ENCODE results near the gene TIMELESS. TPM values are rescaled to one million over a fixed set of nuclear protein-coding genes. Genes with fewer than 3 reads are reported as not detected.

The TIMELESS gene
- total and polyA plus RNA-seq, 9 of the 15 experiments (the other 6 are each of a cell fraction or from before 2014, with no cell fraction given): 11.9 to 59.2 (median 35.8) TPM

- Histone ChIP-seq H3K36me3 (ENCODE audit: control insufficient read depth, insufficient read depth, low read length) (peaks cover 23% of the 10 kb centered on the region; the same call in 2 of the 3 replicates), H2AFZ (ENCODE audit: low read depth, low read length) (peak overlapping the region; percentile 92), H4K20me1 (replicated peaks; ENCODE audit: control insufficient read depth, insufficient read depth, low read length) (no peaks in the 10 kb centered on the region), H3K9me1 (ENCODE audit: control insufficient read depth, insufficient read depth, low read length) (no peaks in the 10 kb centered on the region), H3K9me3 (replicated peaks; ENCODE audit: control insufficient read depth, insufficient read depth, low read depth, low read length) (no peaks in the 10 kb centered on the region), H3K27me3 (ENCODE audit: control insufficient read depth in 2 of 2, insufficient read depth in 2 of 2, low read length in 2 of 2) (no peaks in the 10 kb centered on the region), H3K9ac (ENCODE audit: insufficient read depth in 1 of 2, low read depth in 2 of 2, low read length in 2 of 2) (peak overlapping the region; percentile 97 to 99), H3K4me3 (peak overlapping the region; percentile 66), H3K79me2 (ENCODE audit: control insufficient read depth, insufficient read depth, low read length) (peaks cover 18% of the 10 kb centered on the region), H3K27ac (ENCODE audit: extremely low read depth, low read depth, low read length) (peak overlapping the region; percentile 91), H3K4me2 (ENCODE audit: insufficient read depth, low read length) (peak overlapping the region; percentile 93), H3K4me1 (replicated peaks in 1 of 2; ENCODE audit: control insufficient read depth in 2 of 2, insufficient read depth in 2 of 2, low read length in 2 of 2) (peaks cover 6 to 7% of the 10 kb centered on the region in 2 experiments; a peak in 3 of 5 replicates)
- WGBS (ENCODE audit: insufficient coverage, low coverage, missing lambda C conversion rate): 7% methylated on average over 19 of the region's 19 CpGs
- peak; percentile 43 to 60 (median 54) for DNase-seq (ENCODE audit: extremely low read depth in 1 of 4, low spot score in 3 of 4)
- intact Hi-C loops (cut with micrococcal nuclease): loop anchor here (5.0 kb wide), 1 partner anchor 107 kb away; the partner anchor contains the start of genes APOF and STAT2
- CTCF ChIA-PET (ENCODE audit: low intra/inter-chr PET ratio): interaction anchor here (0.7 kb wide), 1 partner anchor 212 kb away, joined by 5 read pairs; no protein-coding TSS in a partner anchor
- ATAC-seq: peak; percentile 52
- in situ Hi-C loops (cut with MboI): loop anchor here (5.0 to 10.0 kb wide), 2 partner anchors 277 to 344 kb away; partner anchors contain the start of gene ESYT1
- POLR2A ChIA-PET: interaction anchor here (0.8 to 1.6 kb wide), 10 partner anchors 9 to 351 kb away, joined by 3 to 9 read pairs (median 4); partner anchors contain the start of genes CNPY2, GLS2, PAN2 and TIMELESS
- BruUV-seq (replicated peaks): no TSS peak
- peak; percentile 72 for FAIRE-seq
- TF ChIP-seq SMAD3 (CRISPR knock-in tag; conservative IDR thresholded peaks at IDR 0.05) (no peak), ZNF592 (IDR thresholded peaks at IDR 0.05) (0 out of 2 replicates have a peak, but pooled peaks have one; percentile 15), ELF1 (tag; IDR thresholded peaks at IDR 0.05) (peak; percentile 70), GABPA (tag; conservative IDR thresholded peaks at IDR 0.05; ENCODE audit: low read depth) (peak; percentile 39), PREB (CRISPR knock-in tag; IDR thresholded peaks at IDR 0.05) (0 out of 2 replicates have a peak, but pooled peaks have one; percentile 55), STAT5B (CRISPR knock-in tag; IDR thresholded peaks at IDR 0.05) (no peak), RBFOX2 (IDR thresholded peaks at IDR 0.05; ENCODE audit: low read depth, low read length) (peak; percentile 63), PHF20 (IDR thresholded peaks at IDR 0.05; ENCODE audit: partially characterized antibody) (no peak), THAP12 (CRISPR knock-in tag; IDR thresholded peaks at IDR 0.05) (0 out of 2 replicates have a peak, but pooled peaks have one; percentile 27), TAF7 (tag; IDR thresholded peaks at IDR 0.05) (0 out of 2 replicates have a peak, but pooled peaks have one; percentile 24)
Observed at GRCh38 chr12:56469007-56469930, 20.0 kb upstream of the TIMELESS start.
